NCI-H187 treated with DMSO at 0.1 percent for 48 hours (cell line): ENCODE measurements around the gene TBX18.

Experiments
- DNase-seq: peaks from one replicate; lab custom pipeline; 2025; lab: John Stamatoyannopoulos, UW

Gene TBX18

DNA sequence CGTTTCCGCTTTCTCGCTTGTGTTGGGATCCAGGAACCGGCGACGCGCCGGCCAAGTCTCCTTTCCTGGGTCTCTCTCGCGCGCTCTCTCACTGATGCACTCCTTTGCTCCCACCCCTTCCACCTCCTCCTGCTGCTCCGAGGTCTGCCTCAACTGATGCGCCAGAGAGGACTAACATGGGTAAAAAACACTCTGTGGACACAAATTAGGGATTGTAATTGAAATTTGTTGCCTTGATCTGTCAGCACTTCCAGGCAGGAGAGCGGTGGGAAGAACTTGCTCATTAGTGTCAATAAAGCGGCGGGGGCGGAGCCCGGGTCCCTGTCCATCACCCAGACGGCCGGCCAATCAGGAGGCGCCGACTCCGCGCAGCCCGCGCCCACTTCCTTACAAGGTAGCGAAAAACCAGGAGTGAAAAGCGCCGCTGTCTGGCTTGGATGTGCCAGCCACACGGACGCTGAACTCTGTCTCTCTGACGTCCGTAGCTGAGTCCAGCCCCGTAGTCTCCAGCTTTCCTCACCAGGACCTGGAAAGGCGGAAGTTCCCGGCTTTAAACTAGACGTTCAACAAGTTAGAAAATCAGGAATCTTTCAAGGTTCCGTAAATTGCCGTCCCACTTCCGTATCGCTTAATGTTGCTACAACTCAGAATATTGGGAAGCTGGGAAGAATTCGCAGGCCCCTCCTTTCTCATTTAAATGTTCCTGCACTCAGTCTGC is at the start of gene TBX18:
Gene TBX18 (minus strand): TSS at position 267 of the 718 bp plus-strand sequence. CDS start 417 bp downstream, outside the sequence.
- no peak for DNase-seq

- DNase-seq = no peak
Measured at GRCh38 chr6:84811351-84811750, 47.0 kb upstream of the TBX18 start.

DNA sequence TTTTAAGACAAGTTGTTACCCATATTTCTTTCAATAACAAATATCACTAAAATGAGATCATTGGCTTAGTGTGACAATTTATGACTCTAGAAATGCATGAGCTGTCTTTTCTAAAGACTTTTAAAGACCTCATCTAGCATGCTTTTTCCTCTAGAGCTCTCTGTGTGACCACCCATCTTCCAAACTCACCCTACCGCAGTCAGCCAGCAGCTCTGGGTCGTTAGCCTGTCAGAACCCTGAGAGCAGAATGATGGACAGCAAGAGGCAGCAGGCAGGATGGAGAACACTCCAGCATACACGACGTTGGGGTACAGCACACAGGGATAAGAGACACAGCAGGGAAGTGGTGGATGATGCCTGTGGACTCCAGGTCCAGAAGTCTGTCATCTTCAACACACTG is 45.1 kb upstream of the TBX18 start:
- DNase-seq = no peak

DNA sequence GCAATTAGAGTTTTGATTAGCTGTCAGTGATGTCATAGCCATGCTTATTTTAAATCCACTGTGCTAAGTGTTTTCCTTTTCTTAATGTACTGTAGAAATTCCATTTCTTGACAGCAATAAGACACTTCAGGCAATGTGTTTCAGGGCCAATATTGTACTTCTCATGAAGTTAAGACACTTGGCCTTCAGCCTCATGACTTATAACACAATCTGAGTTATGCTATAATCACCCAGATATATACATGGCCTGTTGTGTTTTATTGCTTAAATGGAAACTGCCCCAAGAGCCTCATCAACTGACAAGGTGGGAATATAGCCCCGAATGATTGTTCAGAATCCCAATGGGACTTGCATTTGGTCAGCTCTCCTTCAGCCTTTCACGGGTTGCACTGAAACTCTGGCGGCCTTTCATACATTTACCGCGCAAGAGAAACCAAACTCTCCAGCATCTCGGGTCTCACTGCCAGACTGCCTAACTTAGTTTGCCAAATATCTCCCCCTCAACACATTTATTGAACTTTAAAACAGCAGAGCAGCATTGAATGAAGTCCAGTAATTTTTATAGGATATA is 44.2 kb upstream of the TBX18 start:
- no peak for DNase-seq

DNA sequence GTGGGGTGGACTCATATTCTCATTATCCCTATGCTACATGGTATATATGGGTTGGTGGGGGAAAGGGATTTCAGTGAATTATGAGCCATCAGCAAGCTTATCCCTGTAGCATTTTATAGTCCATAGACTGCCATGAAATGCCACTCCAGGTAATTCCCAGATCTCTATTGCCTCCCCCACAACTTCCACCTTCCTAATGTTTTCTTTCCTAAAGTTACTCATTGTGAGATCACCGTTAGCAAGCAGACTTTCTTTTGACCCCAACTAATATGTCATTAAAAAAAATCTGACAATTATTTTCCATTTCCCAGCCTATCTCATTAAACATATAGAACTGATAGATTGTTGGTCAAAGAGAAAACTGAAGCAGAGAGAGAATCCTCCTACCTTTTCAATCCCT is 40.7 kb upstream of the TBX18 start:
- DNase-seq = no peak

- DNase-seq = no peak
Measured at GRCh38 chr6:84804720-84805119, 40.3 kb upstream of the TBX18 start.

GRCh38 chr6:84801250-84801649 is 36.9 kb upstream of the TBX18 start:
- no peak for DNase-seq

GRCh38 chr6:84798257-84798656 is 33.9 kb upstream of the TBX18 start:
- no peak for DNase-seq

DNA sequence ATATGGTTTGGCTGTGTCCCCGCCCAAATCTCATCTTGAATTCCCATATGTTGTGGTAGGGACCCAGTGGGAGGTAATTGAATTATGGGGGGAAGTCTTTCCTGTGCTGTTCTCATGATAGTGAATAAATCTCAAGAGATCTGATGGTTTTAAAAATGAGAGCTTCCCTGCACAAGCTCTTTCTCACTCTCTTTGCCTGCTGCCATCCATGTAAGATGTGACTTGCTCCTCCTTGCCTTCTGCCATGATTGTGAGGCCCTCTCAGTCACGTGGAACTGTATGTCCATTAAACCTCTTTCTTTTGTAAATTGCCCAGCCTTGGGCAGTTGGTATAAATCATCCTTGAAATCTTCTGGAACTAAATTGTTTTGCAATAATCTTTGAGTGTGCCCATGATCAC is 31.9 kb upstream of the TBX18 start:
- DNase-seq = no peak

DNA sequence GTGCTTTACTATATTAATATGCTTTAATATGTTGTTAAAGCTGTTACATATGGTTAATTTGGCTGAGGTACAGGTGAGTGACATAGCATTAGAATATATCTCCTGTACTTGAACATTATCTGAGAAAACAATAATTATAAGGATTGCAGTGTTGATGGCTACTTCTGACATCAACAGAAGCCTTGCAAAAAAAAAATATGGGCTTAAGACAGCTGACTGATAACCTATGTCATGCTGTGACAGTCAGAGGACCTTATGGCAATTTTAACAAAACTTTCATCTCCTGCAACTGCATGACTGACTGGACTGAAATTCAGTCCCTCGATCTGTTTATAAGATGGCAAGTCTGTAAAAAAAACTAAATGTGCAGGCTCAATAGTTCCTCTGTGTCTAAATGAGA is 27.5 kb upstream of the TBX18 start:
- no peak for DNase-seq

GRCh38 chr6:84791233-84791632 is 26.8 kb upstream of the TBX18 start:
- DNase-seq = no peak

DNA sequence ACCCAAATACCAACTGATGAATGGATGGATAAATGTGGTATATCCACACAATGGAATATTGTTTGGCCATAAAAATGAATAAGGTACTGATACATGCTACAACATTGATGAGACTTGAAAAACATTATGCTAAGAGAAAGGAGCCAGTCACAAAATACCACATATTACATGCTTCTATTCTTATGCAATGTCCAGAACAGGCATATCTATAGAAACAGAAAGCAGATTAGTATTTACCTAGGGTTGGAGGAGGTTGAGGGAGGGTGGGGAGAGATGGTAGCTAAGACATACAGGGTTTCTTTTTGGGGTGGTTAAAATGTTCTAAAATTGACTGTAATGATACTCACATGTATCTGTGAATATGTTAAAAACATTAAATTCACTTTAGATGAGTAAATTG is 24.8 kb upstream of the TBX18 start:
- DNase-seq = no peak

DNA sequence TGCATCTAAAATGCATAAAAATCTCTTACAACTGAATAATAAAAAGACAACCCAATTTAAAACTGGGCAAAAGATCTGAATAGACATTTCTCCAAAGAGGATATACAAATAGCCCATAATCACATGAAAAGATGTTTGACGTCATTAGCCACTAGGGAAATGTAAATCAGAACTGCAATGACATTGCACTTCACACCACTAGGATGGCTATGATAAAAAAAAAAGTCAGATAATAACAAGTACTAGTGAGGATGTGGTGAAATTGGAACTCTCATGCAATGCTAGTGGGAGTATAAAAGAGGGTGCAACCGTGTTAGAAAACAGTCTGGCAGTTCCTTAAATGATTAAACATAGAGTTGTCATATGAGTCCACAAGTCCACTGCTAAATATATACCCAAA is 24.3 kb upstream of the TBX18 start:
- no peak for DNase-seq

- no peak for DNase-seq
Measured at GRCh38 chr6:84785671-84786070, 21.3 kb upstream of the TBX18 start.

DNA sequence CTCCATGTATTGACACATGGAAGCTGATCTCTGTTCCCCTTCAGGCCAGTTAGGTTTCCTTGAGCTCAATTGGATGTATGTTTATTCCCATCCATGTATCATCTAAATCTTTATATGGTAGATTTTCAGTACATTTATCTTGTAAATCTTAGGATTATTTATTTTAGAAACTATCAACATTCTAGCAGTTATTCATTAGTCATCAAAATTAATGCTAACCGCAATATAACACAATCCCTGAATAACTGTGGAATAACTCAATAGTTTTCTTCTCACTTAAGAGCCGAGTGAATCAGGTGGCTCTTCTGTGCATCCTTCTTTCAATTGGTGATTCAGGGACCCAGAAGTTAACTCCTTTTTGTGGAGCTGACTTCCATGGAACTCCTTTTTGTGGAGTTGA is 15.5 kb upstream of the TBX18 start:
- no peak for DNase-seq

- no peak for DNase-seq
Measured at GRCh38 chr6:84779380-84779779, 15.0 kb upstream of the TBX18 start.

DNA sequence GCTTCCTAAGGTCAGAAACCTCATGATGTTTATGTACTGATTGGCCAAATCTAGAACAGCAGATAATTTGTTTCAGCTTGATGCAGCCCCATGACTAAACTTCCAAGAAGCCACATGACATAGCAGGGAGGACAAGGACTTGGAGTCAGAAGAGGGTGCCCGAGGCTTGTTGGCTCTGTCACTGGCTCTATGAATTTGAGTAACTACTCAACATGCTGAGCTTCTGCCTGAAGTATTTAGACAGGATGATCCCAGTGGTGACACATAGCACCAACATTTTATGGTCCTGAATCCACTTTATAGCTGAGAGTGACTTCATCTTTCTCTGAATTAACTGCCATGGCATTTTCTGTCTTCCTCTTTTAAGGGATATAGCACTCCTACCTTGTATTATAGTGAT is 13.5 kb upstream of the TBX18 start:
- DNase-seq = no peak

- DNase-seq = no peak
Measured at GRCh38 chr6:84776392-84776791, 12.0 kb upstream of the TBX18 start.

- DNase-seq = no peak
Measured at GRCh38 chr6:84775751-84776150, 11.4 kb upstream of the TBX18 start.

DNA sequence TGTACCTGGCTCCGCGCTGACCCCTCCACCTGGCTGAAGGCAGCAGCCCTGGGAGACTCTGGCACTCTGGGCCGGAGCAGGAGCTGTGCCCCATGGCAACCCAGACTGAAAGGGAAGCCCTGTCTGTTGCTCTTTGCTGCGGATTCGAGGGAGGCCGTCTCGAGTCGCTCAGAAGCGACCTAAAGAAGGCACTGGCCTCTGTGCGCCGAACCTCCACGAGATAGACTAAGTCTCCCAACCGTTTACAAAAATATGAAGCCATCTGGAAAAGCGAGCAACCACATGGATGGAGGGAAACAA is 10.5 kb upstream of the TBX18 start:
- no peak for DNase-seq

- no peak for DNase-seq
Measured at GRCh38 chr6:84774157-84774984, 10.0 kb upstream of the TBX18 start.

GRCh38 chr6:84773431-84774156 is 9.2 kb upstream of the TBX18 start:
- DNase-seq = no peak

DNA sequence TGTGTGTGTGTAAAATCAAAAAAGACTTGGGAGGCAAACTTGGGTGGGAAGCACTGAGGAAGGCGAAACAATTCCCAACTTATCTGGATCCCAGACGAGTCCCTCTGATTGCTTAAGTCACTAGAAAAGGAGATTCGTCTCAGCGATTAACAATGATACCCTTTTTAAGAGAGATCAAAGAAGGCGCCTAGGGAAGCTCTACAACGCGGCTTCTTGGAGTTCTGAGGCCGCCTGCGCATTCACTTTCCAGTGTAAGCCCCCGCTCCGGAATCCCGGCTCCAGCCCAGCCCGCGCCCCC is 8.7 kb upstream of the TBX18 start:
- no peak for DNase-seq
